ENCODE data around the gene RAPGEF1.

The RAPGEF1 gene

GRCh38 chr9:131621551-131622358, 118.1 kb downstream of the RAPGEF1 start:
- no peak for DNase-seq

DNA sequence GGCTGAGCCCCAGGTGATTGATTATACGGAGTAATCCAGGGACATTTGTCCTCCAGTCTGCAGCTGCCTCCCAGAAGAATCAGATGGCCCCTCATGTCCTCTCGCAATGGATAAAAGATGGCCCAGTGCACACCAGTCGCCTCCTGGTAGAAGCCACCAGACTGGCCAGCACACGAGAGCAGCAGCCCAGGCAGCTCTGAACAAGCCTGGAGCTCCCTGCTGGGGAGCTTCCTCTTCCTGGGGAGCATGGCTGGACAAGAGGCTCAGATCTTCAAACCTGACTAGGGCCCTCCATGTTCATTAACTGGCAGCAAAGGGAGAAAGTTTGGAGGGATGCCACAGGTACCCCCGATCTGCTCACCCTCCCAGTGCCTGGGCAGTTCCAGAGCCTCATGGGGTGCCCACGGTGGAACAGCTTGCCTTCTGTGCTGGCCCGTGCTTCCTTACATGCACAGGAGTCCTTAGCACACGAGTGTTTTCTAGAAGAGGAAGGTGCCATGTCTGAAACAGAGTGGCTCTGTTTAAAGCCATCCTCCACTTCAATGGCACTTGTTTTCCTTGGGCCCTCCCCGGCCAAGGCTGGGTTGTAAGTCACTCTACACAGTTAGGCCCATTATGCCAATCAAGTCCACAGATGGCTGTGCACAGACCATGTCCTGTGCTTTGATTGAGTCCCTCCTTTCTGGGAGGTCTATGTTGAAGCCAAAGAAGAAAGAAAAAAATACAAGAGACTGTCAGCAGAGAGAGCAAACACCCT, 118.9 kb downstream of the RAPGEF1 start:
- DNase-seq = no peak

GRCh38 chr9:131619680-131620079, 120.2 kb downstream of the RAPGEF1 start:
- DNase-seq = no peak

DNA sequence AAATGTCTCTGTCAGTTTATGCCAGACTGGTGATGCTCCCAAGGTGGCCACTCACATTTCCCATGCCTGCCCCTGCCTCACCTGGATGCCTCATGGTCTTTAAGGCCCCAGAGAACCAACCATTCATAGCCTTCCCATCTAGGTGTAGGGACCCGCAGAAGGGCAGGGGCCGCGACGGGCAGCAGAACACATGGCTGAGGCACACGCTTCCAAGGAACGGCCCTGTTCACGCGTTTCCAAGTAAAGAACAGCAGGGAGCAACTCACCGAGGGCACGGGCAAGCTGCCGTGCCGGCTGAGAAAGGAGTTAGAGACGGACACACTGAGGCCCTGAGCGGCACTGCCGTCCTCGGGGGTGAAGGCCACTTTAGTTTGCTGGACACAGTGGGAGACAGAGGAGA, 121.1 kb downstream of the RAPGEF1 start:
- DNase-seq = no peak

DNA sequence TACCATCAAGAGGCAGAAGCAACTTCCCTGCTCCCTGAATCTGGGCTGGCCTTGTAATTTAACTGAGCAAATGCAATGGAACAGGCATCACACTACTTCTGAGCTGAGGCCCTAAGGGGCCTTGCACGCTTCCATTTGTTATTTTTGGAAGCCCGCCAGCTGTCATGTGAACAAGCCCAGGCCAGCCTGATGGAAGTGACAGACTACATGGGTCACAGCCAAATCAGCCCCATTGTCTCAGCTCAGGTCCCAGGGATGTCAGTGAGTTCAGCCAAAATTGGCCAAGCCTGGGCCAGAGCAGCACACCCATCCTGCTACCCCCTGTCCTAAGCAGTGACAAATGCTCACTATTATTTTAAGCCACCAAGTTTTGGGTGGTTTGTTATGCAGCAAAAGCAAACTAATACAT, 121.8 kb downstream of the RAPGEF1 start:
- peak; percentile 27 for DNase-seq

DNA sequence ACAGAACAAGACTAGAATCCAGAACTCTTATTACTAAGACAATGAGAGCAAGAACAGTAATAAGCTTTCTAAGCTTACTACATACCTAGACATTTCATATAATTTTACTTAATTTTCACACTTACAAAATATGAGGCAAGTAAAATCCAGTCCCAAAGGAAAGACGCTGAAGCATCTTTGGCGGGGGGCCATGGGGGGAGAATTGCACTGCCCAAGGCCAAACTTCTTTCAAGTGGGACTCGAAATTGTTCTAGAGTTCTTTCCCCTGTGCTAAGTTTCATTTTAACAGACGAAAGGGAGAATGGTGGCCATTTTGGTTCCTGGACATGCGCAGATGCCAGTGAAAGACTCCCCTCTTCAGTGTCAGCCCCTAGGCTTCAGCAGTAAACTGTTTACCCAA, 122.3 kb downstream of the RAPGEF1 start:
- DNase-seq = no peak

- DNase-seq = no peak
Observed at GRCh38 chr9:131616983-131617604, 122.8 kb downstream of the RAPGEF1 start.

GRCh38 chr9:131614340-131614915, 125.4 kb downstream of the RAPGEF1 start:
- no peak for DNase-seq

DNA sequence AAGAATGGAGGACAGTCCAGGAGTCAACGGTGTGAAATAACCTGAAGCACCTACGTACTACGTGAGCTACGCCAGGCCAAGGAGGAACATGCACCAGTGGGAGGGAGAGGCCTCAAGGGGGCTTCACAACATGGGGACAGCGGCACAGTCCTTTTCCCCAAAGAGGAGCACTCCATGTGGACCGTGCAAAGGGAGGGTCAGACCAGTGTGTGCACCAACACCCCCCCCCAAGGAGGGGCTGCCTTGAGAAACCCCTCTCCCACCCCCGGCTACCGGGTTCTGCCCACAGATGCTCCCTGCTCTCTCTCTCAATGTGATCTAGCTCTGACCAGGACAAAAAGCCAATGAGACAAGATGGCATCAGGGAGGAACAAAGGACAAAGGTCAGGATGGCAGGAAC, 126.0 kb downstream of the RAPGEF1 start:
- DNase-seq = no peak

GRCh38 chr9:131612851-131613250, 127.0 kb downstream of the RAPGEF1 start:
- no peak for DNase-seq

DNA sequence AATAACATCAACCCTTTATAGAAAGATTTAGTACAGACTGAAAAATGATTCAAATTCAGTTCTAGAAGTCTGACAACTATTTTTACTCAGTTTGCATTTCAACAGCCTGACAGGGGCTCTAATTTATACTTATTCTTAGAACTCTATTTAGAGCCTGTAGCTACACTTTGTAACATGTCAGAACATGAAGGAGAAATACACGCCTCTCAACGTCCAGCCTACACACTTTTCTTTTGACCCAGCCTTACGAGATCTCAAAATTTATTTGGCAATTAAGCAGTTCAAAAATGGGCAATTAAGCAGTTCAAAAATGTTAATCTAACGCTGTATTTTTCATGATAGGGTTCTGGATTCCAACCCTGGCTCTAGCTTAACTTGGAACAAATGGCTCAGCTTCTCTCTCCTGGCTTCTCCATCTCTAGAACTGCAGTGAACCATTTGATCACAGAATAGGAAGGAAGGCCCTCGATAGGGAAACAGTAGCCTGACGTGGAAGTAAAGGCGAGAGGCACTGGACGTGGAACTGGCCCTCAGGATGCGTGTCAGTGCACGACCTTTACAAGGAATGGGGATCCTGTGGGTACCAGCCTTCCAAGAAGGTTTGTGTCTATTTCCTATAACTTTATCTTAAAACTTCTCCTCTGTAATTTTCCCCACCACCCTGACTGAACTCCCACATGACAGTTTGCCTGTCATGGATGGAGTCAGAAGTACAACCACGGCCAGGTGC, 128.1 kb downstream of the RAPGEF1 start:
- DNase-seq = no peak

DNA sequence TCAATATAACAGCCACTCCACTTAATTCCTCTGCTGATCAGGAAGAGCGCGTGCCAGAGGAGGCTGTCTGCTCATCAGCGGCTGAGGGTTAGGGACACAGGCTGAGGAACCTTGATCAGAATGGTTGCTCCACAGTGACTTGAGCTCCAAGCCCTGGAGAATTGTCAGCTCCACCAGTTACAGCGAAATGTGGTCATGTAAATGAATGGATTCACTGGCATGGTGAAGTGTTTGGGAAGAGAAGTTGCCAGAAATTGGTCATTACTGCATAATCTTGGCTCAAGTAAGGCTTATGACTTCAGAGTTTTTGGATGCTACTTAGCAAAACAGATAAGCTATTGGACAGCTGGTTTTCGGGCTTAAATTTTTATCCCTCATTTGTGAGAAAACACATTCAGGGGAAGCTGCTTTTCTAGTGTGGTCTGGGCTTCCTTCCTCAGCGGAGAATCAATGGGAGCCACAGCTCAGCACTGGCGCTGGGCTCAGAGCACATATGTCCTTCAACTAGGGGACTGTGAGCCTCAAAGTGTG, 129.6 kb downstream of the RAPGEF1 start:
- DNase-seq = peak; percentile 96

DNA sequence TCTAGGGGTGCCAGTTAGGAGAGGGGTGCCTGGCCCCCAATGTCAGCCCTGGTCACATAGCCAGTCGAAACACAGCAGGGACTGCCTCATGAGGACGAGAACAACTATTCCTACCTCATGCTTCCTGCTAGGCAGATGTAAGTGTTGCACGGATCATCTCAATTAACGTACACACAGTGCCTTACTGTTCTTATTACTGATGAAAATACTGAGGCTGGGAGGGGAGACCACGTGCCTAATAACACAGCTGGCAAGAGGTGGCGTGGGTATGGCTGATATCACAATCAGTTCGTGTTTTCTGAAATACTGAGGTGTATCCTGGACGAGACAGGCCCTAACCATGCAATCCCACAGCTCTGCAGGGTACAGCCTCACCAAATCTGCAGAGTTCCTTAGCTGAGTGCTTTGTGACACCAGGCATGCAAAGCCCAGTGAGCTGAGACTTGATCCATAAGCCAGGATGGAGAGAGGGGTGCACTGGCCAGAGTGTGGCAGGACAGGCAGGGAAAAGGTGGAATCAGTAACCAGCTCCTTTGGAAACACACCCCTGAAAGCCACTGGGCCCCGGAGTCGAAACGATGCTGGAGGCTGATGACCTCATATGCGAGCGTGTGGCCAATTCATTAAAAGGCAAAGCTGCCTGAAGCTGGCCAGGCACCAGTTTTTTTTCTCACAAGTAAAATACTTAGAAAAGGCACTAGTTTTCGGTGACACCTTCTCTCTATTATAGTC, 130.6 kb downstream of the RAPGEF1 start:
- DNase-seq = peak; percentile 58

GRCh38 chr9:131608493-131609037, 131.3 kb downstream of the RAPGEF1 start:
- no peak for DNase-seq

- no peak for DNase-seq
Observed at GRCh38 chr9:131607591-131607990, 132.3 kb downstream of the RAPGEF1 start.

GRCh38 chr9:131606896-131607567, 132.8 kb downstream of the RAPGEF1 start:
- no peak for DNase-seq

- no peak for DNase-seq
Observed at GRCh38 chr9:131605770-131606590, 133.9 kb downstream of the RAPGEF1 start.

DNA sequence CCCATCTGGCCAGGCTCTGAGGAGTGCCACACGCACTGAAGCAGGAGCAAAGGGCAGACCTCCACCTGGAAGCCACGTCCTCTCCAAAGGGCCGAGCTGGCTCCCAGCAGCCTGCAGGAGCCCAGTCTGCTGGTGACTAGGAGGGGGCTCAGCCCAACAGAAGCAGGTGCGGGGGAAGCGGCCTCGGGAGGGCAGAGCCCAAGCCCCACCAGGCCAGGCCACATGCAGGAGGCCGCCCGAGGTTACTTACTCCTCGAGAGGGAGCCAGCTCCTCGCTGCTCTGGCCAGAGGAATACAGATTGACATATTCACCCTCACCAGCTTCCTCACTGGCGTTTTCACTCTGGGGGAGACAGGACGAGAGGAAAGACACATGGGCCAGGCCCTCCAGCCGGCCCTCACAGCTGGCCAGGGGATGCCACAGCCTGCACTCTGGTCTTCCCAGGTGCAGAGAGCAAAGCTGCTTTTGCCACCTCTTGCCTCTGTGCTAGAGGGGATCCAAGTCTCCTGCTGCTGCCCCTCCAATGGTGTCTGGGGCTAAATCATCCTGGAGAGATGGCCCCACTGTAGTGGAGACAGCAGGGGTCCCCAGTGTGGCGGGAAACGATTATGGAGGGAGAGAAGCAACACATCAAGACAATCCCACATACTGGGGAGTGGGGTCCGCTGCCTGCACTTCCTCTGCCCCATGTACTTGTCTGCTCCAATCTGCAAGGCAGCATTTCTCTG, 136.0 kb downstream of the RAPGEF1 start:
- DNase-seq = no peak

GRCh38 chr9:131603199-131603598, 136.7 kb downstream of the RAPGEF1 start:
- DNase-seq = no peak
